Measurements from ENCODE around the gene TNFRSF11A.

The TNFRSF11A gene

DNA sequence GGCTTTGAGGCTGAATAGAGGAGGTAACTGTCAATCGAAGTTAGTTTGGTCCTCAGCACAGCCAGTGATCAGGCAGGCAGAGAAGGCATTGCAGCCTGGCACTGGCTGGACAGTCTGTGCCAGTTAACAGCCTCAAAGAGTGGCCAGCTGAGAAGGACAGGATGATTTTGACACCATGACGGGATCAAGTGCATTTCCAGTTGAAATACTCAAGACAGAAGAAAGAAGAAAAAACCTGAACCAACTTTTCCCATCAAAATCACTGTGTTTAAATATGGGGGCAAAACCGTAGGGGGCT lies 101.0 kb downstream of the TNFRSF11A start:
- Histone ChIP-seq H3K27ac (peak overlapping the region in 1 of 2 donors; percentile 23), H3K4me3 (no peak overlapping the region)
- peak; percentile 22 for DNase-seq (ENCODE audit: low spot score)
- TF ChIP-seq, protein P1, sequence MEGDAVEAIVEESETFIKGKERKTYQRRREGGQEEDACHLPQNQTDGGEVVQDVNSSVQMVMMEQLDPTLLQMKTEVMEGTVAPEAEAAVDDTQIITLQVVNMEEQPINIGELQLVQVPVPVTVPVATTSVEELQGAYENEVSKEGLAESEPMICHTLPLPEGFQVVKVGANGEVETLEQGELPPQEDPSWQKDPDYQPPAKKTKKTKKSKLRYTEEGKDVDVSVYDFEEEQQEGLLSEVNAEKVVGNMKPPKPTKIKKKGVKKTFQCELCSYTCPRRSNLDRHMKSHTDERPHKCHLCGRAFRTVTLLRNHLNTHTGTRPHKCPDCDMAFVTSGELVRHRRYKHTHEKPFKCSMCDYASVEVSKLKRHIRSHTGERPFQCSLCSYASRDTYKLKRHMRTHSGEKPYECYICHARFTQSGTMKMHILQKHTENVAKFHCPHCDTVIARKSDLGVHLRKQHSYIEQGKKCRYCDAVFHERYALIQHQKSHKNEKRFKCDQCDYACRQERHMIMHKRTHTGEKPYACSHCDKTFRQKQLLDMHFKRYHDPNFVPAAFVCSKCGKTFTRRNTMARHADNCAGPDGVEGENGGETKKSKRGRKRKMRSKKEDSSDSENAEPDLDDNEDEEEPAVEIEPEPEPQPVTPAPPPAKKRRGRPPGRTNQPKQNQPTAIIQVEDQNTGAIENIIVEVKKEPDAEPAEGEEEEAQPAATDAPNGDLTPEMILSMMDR (IDR thresholded peaks at IDR 0.05) = no peak

DNA sequence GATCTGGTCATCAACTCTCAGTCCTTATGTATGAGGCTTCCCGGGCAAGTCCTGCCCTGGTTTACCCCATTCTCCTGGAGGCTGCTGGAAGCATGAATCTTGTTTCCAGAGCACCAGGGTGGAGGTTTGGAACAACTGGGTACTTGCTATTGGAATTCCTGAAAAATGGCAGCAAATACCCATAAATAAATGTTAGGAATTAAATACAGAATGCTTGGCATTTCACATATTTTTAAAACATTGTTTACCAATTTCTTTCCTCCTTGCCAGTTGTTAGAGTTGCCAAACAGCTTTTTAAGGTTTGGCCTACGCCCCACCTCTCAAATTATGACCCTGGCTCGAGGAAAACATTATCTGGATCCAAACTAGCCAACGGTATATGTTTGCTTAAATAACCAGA lies 107.1 kb downstream of the TNFRSF11A start:
- Histone ChIP-seq H3K27ac (no peak overlapping the region), H3K4me3 (no peak overlapping the region)
- no peak for DNase-seq (ENCODE audit: low spot score)
- TF ChIP-seq, protein P1 (IDR thresholded peaks at IDR 0.05) = no peak

DNA sequence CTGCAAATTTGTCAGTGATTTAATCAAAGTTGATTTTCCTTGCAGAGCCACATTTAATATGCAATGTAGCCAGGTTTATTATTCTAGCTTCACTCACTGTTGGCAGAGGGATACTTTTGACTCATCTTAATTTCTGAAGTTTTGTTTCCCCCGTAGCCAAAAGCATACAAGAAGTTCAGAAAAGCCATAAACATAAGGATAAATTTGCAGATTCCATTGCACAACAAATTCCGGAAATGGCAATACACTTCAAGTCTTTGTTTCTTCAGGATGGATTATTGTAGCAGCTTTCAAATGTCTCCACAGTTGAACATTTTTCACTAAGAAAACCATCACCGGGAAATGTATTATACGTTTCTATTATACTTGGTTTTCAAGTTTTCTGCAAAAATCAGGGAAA lies 109.7 kb downstream of the TNFRSF11A start:
- TF ChIP-seq, protein P1 (IDR thresholded peaks at IDR 0.05) = no peak
- H3K4me3 ChIP-seq = no peak overlapping the region
- no peak for DNase-seq (ENCODE audit: low spot score)
- peak overlapping the region in 1 of 2 donors; percentile 95 for H3K27ac ChIP-seq

DNA sequence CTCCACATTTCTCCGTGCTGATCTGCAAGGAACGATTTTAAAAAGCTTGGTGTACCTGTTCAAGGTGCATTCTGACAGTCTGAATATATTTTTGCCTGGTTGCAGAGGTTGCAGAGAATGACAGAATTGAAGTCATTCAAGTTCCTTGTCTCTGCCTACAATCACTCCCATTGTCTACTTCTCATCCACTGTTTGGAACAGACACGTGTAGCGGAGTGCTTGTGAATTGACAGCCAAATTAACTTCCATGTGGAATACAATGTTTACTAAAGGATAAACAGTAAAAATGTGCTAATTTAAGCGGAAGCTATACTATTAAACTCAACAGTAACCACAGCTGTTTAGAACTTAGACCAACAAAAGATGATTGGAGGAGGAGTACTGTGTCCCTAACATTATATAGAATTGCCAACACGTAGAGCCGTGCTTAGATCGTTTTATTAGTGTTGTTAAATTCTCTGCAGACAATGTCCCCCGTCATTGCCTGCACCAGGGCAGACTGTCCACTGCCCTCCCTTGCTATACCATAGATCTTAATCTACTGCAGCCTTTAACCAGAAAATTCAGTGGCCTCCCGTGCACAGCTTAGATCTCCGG lies 110.4 kb downstream of the TNFRSF11A start:
- TF ChIP-seq, protein P1 (IDR thresholded peaks at IDR 0.05) = no peak
- Histone ChIP-seq H3K27ac (peak overlapping the region in 1 of 2 donors; percentile 95), H3K4me3 (no peak overlapping the region)
- DNase-seq (ENCODE audit: low spot score) = no peak

DNA sequence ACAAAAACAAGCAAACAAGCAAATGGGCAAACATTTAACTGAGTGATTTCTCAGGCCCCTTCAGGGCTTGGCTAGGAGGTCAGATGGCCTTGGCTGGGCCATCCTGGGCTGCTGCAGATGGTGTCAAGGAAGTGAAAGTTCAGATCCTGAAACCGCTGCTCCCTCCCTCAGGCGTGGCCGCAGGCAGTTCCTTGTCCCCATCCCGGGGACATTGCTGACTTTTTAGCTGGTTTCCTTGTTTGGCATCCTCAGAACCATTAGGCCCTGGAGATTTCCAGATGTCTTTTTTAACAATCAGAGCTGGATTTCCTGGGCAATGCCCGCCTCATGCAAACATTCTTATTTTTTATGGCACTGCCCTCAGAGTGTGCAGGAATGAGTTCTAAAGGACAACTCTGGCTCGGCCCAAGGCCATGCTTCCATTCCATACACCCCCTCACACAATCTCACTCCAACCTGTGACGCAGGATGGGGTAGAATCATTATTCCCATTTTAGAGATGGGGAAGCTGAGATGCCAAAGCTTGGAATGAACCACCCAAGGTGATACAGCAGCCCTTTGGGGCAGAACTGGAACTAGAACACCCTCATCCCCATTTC lies 111.6 kb downstream of the TNFRSF11A start:
- peak; percentile 80 for DNase-seq (ENCODE audit: low spot score)
- H3K27ac ChIP-seq = peak overlapping the region; percentile 92 to 95
- TF ChIP-seq, protein P1 (IDR thresholded peaks at IDR 0.05) = no peak
- peak overlapping the region; percentile 57 for H3K4me3 ChIP-seq

DNA sequence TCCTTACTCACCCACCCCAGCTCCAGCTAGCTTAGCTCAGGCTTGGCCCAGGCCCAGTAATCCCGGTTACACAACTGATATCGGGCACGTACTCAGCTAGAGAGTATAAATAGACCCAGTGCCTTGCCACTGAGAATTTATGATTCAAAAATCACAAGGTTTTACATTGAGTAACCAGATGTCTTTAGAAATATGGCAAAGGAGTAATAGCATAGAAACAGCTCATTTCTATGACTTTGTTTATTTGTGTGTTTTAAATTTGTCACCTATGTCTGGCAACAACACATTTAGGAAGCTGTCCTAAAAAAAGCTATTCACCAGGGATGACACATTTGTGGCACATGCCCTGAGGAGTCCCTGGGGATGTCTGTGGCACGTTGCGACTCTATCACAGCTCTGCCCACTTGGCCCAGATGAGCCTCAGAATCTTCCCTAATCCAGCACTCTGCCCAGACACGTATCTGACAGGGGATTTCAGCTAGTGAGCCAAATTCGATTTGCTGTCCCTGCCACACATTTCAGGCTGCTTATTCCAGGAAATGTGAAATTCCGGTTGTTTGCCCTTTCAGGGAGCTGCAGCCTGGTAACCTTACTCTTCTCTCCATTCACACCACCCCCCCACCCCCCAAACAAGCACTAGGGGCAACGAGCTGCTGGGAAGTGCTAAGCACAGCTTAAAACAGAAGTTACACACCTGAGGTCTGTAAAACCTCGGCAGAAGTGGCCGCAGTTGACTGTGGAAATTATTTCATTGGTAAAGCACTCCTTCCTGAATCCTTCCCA lies 112.3 kb downstream of the TNFRSF11A start:
- TF ChIP-seq, protein P1 (IDR thresholded peaks at IDR 0.05) = no peak
- DNase-seq (ENCODE audit: low spot score) = peak; percentile 95
- Histone ChIP-seq H3K27ac (peak overlapping the region; percentile 92 to 95), H3K4me3 (peak overlapping the region; percentile 57)

DNA sequence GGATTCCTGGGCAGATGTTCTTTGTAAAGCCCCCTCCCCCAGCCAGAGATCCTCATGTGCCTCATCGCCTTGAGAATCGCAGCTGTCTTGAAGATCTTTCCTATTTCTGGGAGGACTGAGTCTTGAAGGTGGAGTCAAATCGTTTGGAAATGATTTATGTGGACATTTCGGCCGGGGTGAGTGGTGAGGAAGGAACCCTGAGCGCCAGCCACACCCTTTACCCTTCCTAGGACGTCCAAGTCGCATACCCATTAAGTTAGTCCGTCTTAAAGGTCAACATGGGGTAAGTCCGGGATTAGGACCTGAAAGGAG lies 112.9 kb downstream of the TNFRSF11A start:
- Histone ChIP-seq H3K4me3 (no peak overlapping the region), H3K27ac (peak overlapping the region; percentile 92 to 95)
- TF ChIP-seq, protein P1 (IDR thresholded peaks at IDR 0.05) = no peak
- DNase-seq (ENCODE audit: low spot score) = no peak
